Activated naive CD8-positive, alpha-beta T cell (primary cell): Measurements from ENCODE around the gene APOBEC3F.
A peak's percentile ranks its signal among the peaks of the same experiment; 100 is the strongest.
"Not testable (repeated sequence)": the region's sequence is repeated elsewhere in the genome, so short reads cannot be mapped to it uniquely, and the experiment has no call there.

ENCODE experiments used
- H3K27ac Mint-ChIP-seq: one replicate; pipeline ENCODE4 v1.8.0; 2021; ENCODE audit warnings: mixed read lengths
- H3K27me3 Mint-ChIP-seq: one replicate; pipeline ENCODE4 v1.8.0; 2021; ENCODE audit warnings: mixed read lengths
- H3K36me3 Mint-ChIP-seq: one replicate; pipeline ENCODE4 v1.8.0; 2021; ENCODE audit warnings: mixed read lengths
- H3K4me1 Mint-ChIP-seq: one replicate; pipeline ENCODE4 v1.8.0; 2021; ENCODE audit warnings: low read depth, mixed read lengths
- H3K4me3 Mint-ChIP-seq: one replicate; pipeline ENCODE4 v1.8.0; 2021; ENCODE audit warnings: mild to moderate bottlenecking, mixed read lengths
- H3K9me3 Mint-ChIP-seq: one replicate; pipeline ENCODE4 v1.8.0; 2021; ENCODE audit warnings: low read depth, mixed read lengths

APOBEC3F gene

DNA sequence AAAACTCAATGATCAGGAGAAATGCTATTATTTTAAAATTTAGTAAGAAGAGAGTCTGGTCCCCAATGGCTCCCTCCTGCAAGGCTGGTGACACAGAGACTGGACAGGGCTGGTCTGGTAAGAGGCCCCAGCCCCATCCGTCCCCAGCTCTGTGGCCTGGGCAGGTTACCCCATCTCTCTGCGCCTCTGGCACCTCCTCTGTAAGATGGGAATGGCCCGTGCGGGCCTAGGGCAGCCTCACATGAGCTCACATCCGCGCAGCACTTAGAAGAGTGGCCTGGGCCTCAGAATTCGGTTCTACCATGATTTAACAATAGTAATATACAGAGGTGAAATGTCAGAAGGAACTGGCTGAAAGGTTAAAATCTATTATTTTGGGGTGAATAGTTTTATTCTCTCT, 1.2 kb downstream of the APOBEC3F start:
- Mint-ChIP-seq H3K4me1 (peaks cover 35% of the 10 kb centered on the region), H3K27ac (peak overlapping the region; percentile 91), H3K36me3 (no peaks in the 10 kb centered on the region), H3K9me3 (no peaks in the 10 kb centered on the region), H3K4me3 (peak overlapping the region; percentile 89), H3K27me3 (no peaks in the 10 kb centered on the region)

DNA sequence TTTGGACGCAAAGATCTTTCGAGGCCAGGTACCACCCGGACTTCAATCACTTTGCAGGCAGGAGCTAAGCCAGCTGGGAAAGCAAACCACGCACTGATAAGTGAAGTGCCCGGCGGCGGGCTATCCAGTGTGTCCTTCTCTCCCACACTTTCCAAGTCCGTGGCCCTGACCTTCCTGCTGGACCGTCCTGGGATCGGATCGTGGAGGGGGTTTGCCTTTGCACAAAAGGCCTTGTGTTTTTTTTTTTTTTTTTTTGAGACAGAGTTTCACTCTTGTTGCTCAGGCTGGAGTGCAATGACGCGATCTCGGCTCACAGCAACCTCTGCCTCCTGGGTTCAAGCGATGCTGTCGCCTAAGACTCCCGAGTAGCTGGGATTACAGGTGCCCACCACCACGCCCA, 2.4 kb downstream of the APOBEC3F start:
- H3K4me1 Mint-ChIP-seq: peaks cover 30% of the 10 kb centered on the region
- H3K27me3 Mint-ChIP-seq, H3K4me3 Mint-ChIP-seq, H3K27ac Mint-ChIP-seq, H3K9me3 Mint-ChIP-seq, H3K36me3 Mint-ChIP-seq: not testable (repeated sequence)

DNA sequence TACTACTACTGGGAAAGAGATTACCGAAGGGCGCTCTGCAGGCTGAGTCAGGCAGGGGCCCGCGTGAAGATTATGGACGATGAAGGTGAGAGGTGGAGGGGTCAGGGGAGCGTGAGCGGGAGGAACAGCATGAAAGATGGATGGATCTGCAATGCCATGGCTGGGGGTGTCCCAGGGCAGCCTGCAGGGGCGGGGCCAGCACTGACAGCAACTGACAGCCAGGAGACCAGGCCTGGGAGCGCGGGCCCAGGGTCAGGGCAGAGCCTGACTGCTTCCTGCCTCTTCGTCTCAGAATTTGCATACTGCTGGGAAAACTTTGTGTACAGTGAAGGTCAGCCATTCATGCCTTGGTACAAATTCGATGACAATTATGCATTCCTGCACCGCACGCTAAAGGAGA, 4.5 kb downstream of the APOBEC3F start:
- Mint-ChIP-seq H3K4me1 (peaks cover 18% of the 10 kb centered on the region), H3K27ac (peak overlapping the region; percentile 34)
- H3K4me3 Mint-ChIP-seq, H3K36me3 Mint-ChIP-seq, H3K27me3 Mint-ChIP-seq, H3K9me3 Mint-ChIP-seq: not testable (repeated sequence)

DNA sequence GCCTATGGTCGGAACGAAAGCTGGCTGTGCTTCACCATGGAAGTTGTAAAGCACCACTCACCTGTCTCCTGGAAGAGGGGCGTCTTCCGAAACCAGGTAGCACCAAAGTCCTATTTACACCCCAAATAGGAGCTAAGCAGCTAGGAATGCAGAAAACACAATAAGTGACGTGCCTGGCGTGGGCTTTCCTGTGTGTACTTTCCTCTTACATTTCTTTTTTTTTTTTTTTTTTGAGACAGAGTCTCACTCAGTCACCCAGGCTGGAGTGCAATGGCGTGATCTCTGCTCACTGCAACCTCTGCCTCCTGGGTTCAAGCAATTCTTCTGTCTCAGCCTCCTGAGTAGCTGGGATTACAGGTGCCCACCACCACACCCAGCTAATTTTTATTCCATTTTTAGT, 8.8 kb downstream of the APOBEC3F start:
- not testable (repeated sequence) for H3K4me1 Mint-ChIP-seq, H3K36me3 Mint-ChIP-seq, H3K27me3 Mint-ChIP-seq, H3K27ac Mint-ChIP-seq, H3K4me3 Mint-ChIP-seq, H3K9me3 Mint-ChIP-seq

DNA sequence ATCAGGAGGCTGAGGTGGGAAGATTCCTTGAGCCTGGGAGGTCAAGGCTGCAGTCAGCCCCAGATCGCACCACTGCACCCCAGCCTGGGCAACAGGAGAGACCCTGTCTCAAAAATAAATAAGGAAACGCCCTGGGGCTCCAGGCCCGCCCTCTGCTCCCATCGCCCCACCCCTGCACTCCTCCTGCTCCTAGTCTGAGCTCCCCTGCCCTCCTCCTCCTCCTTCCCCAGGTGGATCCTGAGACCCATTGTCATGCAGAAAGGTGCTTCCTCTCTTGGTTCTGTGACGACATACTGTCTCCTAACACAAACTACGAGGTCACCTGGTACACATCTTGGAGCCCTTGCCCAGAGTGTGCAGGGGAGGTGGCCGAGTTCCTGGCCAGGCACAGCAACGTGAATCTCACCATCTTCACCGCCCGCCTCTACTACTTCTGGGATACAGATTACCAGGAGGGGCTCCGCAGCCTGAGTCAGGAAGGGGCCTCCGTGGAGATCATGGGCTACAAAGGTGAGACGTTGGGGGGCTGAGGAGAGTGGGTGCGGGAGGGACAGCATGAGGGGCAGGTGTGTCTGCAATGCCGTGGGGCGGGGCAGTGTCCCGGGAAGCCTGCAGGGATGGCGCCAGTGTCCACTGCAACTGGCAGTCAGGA, 11.3 kb downstream of the APOBEC3F start:
- not testable (repeated sequence) for H3K9me3 Mint-ChIP-seq, H3K4me1 Mint-ChIP-seq, H3K27ac Mint-ChIP-seq, H3K4me3 Mint-ChIP-seq, H3K27me3 Mint-ChIP-seq, H3K36me3 Mint-ChIP-seq

DNA sequence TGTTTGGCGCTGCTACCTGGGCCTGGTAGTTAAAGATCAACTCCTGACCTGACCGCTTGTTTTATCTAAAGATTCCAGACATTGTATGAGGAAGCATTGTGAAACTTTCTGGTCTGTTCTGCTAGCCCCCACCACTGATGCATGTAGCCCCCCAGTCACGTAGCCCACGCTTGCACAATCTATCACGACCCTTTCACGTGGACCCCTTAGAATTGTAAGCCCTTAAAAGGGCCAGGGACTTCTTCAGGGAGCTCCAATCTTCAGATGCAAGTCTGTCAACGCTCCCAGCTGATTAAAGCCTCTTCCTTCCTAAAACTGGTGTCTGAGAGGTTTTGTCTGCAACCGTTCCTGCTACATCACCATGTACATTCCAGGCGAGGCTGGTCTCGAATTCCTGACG, 15.0 kb downstream of the APOBEC3F start:
- no peaks in the 10 kb centered on the region for H3K27me3 Mint-ChIP-seq
- peaks cover under 1% of the 10 kb centered on the region for H3K4me1 Mint-ChIP-seq
- no peak overlapping the region for H3K27ac Mint-ChIP-seq
- H3K36me3 Mint-ChIP-seq: no peaks in the 10 kb centered on the region
- no peaks in the 10 kb centered on the region for H3K9me3 Mint-ChIP-seq
- H3K4me3 Mint-ChIP-seq: no peak overlapping the region

DNA sequence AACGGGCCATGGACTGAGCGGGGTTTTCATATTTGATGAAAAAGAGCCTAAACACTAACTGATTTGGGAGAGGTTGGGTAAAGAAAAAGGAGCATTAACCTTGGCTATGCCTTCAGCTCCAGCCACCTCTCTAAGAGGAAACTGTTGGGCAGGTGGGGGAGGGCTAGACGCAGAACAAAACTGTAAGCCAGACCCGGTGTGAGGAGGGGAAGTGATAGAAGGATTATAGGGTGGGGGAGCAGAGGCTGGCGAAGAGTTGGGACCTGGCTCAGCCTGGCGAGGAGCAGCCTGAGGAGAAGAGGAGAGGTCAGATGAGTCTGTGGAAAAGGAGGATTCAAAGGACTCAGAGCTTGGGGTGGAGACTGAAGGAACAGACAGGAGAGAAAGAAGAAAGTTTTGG, 20.6 kb downstream of the APOBEC3F start:
- not testable (repeated sequence) for H3K27ac Mint-ChIP-seq, H3K9me3 Mint-ChIP-seq, H3K36me3 Mint-ChIP-seq, H3K27me3 Mint-ChIP-seq, H3K4me3 Mint-ChIP-seq
- peaks cover 13% of the 10 kb centered on the region for H3K4me1 Mint-ChIP-seq

DNA sequence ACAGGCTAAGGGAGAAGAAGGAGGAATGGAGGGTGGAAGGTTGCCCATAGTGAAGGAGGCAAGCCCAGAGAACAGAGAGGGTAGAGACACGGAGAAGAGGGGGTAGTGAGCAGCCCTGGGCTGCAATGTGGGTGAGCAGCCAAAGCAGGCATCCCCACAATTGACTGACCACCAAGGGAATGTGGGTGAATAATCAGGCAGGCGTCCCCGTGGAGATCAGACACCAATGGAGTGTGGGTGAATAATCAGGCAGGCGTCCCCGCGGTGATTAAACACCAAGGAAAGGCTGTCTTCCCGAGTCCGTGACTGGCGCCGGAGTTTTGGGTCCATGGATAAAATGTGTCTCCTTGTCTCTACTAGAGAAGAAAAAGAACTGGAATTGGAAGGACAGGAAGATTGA, 21.3 kb downstream of the APOBEC3F start:
- H3K27ac Mint-ChIP-seq, H3K27me3 Mint-ChIP-seq, H3K4me3 Mint-ChIP-seq, H3K36me3 Mint-ChIP-seq, H3K9me3 Mint-ChIP-seq: not testable (repeated sequence)
- H3K4me1 Mint-ChIP-seq: peaks cover 13% of the 10 kb centered on the region

DNA sequence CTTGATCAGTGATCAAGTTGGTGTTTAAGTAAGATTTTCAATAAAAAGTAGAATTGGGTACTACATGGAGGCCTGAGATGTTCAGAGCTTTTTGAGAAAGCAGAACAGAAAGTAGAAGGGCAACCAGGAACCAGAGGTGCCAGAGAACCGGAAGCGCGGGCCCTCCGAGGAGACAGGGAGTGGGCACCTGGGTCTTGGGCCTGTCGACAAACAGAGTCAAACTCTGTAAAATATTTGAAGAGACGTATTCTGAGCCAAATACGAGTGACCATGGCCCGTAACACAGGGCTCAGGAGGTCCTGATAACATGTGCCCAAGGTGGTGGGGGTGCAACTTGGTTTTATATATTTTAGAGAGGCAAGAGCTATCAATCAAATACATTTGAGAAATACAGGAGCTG, 23.2 kb downstream of the APOBEC3F start:
- peak overlapping the region; percentile 35 for H3K27ac Mint-ChIP-seq
- not testable (repeated sequence) for H3K27me3 Mint-ChIP-seq, H3K4me3 Mint-ChIP-seq, H3K36me3 Mint-ChIP-seq, H3K9me3 Mint-ChIP-seq
- peaks cover 13% of the 10 kb centered on the region for H3K4me1 Mint-ChIP-seq

DNA sequence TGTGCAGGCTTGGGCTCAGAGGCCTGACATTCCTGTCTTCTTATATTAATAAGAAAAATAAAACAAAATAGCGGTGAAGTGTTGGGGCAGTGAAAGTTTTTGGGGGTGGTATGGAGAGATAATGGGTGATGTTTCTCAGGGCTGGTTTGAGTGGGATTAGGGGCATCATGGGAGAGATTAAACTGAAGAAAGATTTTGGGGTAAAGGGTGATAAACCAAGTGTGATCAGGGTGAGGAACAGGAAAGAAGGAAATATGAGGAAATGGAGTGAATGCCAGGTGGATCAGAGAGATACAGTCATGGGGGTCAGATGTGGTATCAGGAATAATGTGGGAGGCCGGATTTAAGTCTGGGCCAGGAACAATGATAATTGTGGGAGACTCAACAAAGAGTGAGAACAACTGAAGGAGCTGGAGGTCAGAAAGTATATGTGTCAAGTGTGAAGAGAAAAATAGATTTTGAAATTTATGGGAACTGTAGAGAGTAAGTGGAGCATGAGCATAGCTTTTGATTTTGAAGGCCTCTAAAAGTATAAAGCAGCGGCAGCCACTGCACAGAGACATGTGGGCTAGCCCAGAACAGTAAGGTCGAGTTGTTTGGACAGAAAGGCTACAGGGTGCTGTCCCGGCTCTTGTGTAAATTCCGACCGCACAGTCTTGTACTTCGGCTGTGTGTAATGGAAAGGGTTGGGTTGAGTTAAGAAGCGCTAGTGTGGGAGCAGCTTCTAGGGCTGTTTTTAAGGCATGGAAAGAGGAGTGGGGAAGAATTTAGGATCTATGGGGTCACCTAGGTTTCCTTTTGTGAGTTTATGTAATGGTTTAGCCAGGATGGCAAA, 26.0 kb downstream of the APOBEC3F start:
- not testable (repeated sequence) for H3K27ac Mint-ChIP-seq, H3K4me3 Mint-ChIP-seq, H3K27me3 Mint-ChIP-seq, H3K36me3 Mint-ChIP-seq, H3K9me3 Mint-ChIP-seq
- peaks cover 13% of the 10 kb centered on the region for H3K4me1 Mint-ChIP-seq

DNA sequence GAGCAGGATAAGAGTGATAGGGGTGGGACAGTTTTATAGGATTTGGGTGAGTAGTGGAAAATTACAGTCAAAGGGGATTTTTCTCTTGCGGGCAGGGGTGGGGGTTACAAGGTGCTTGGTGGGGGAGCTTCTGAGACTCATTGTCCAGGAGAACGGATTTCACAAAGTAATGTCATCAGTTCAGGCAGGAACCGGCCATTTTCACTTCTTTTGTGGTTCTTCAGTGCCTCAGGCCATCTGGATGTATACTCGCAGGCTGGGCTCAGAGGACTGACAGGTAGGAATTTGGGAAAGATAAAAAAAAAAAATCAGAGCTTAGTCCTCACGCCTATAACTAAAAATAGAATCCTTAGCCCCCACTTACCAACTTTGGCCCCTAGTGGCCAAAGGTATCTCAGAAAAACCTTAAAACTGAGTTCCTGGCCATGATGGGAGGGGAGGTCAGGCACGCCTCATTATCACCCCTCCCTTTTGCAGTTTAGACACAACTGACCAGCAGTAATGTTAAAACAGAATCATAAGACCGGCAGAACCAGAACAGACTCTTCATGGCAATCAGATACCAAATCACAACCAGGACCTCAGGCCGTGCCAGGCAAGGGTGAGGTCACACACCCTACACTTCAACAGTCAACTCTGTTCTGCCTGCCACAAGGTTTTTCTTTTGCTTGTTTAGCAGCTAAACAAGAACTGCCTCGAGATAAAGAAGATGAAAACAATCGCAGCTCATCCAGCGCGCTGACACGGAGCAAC, 27.5 kb downstream of the APOBEC3F start:
- peaks cover 13% of the 10 kb centered on the region for H3K4me1 Mint-ChIP-seq
- no peaks in the 10 kb centered on the region for H3K9me3 Mint-ChIP-seq
- no peaks in the 10 kb centered on the region for H3K36me3 Mint-ChIP-seq
- H3K4me3 Mint-ChIP-seq: no peak overlapping the region
- no peaks in the 10 kb centered on the region for H3K27me3 Mint-ChIP-seq
- no peak overlapping the region for H3K27ac Mint-ChIP-seq

DNA sequence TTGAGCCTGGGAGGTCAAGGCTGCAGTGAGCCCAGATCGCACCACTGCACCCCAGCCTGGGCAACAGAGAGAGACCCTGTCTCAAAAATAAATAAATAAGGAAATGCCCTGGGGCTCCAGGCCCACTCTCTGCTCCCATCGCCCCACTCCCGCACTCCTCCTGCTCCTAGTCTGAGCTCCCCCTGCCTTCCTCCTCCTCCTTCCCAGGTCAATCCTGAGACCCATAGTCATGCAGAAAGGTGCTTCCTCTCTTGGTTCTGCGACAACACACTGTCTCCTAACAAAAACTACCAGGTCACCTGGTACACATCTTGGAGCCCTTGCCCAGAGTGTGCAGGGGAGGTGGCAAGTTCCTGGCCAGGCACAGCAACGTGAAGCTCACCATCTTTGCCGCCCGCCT, 29.5 kb downstream of the APOBEC3F start:
- H3K27ac Mint-ChIP-seq: no peak overlapping the region

DNA sequence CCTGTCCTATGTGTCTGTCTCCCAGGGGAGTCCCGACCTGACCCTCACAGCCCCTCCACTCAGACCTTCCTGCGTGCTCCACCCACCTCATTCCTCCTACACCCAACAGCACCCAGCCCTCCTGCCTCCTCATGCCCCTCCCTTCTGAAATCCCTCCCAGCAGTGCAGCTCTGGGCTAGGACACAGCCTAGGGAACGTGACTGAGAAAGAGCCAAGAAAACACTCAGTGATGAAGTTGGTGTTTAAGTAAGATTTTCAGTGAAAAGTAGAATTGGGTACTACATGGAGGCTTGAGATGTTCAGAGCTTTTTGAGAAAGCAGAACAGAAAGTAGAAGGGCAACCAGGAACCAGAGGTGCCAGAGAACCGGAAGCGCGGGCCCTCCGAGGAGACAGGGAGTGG, 31.9 kb downstream of the APOBEC3F start:
- H3K9me3 Mint-ChIP-seq, H3K4me3 Mint-ChIP-seq, H3K27me3 Mint-ChIP-seq, H3K36me3 Mint-ChIP-seq, H3K27ac Mint-ChIP-seq: not testable (repeated sequence)
- H3K4me1 Mint-ChIP-seq: peaks cover 17% of the 10 kb centered on the region

More for the DNA sequence above, 29.5 kb downstream of the APOBEC3F start:
- Mint-ChIP-seq H3K9me3 (no peaks in the 10 kb centered on the region), H3K4me3 (no peak overlapping the region), H3K27me3 (no peaks in the 10 kb centered on the region), H3K36me3 (no peaks in the 10 kb centered on the region), H3K4me1 (peaks cover 10% of the 10 kb centered on the region)

DNA sequence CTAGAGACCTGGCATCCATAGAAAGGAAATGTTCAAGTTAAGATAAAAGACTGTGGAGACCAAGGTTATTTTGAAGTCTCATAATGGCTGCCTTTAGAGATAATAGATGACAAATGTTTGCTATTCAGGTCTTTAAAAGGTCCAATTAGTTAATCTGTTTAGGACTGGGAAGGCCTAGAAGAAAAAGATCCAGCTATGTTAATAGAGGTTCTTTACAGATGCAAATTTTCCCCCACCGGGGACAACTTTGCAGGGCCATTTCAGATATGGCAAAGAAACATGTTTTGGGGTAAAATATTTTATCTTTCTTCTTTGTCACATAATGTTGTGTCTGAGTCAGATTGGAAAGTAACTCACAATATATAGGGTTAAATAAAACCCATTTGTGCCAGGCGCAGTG, 33.3 kb downstream of the APOBEC3F start:
- no peaks in the 10 kb centered on the region for H3K27me3 Mint-ChIP-seq
- no peaks in the 10 kb centered on the region for H3K9me3 Mint-ChIP-seq
- H3K36me3 Mint-ChIP-seq: no peaks in the 10 kb centered on the region
- H3K27ac Mint-ChIP-seq: peak overlapping the region; percentile 34
- H3K4me1 Mint-ChIP-seq: peaks cover 27% of the 10 kb centered on the region
- H3K4me3 Mint-ChIP-seq: no peak overlapping the region

DNA sequence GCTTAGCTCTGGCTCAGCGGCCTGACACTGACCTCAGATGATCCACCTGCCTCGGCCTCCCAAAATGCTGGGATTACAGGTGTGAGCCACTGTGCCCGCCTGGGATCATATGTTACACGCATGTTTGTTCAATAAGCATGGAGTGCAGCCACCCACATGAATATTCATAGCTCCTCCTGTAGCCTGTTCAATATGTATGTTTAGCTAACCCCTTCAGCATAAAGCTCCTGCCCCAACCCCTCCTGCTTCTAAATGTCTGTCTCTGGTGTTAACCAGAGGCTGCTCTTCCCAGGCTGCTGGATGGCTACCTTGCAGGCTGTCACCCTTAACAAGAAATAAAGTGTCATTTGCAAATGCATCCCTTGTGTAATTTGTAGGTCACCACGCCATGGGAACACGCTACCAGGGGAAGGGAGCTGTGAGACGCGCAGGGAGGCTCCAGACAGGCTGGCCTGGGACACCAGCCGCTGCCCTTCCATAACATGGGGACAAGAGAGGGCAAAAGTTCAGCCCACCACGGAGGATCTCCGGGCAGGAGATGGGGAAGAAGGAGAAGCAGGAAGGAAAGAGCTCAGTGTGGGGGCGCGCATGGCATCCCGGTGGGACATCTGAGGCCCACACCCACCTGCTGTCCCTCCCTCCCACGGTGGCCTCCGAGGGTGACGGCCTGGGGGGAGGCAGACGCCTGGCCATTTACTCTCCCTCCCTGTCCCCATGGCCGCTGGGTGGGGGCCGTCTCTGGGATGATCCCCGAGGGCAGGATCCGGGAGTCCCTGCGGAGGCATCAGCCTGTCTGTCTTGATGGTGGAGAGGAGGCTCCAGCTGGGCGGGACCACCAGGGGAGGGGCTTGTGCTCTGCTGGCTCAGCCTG, 35.7 kb downstream of the APOBEC3F start:
- H3K27ac Mint-ChIP-seq: peak overlapping the region; percentile 59
- peaks cover 40% of the 10 kb centered on the region for H3K4me1 Mint-ChIP-seq
- H3K9me3 Mint-ChIP-seq, H3K27me3 Mint-ChIP-seq, H3K36me3 Mint-ChIP-seq: not testable (repeated sequence)
- peak overlapping the region; percentile 69 for H3K4me3 Mint-ChIP-seq
